ENCODE measurements around the gene TMEM126B. TPM values are rescaled to one million over a fixed set of nuclear protein-coding genes. Genes with fewer than 3 reads are reported as not detected.
A peak's percentile ranks its signal among the peaks of the same experiment; 100 is the strongest.
"Not testable (repeated sequence)": the region's sequence is repeated elsewhere in the genome, so short reads cannot be mapped to it uniquely, and the experiment has no call there.

TMEM126B gene
- total RNA-seq, 1 donor, result 112 TPM

GRCh38 chr11:85599083-85599482 lies 29.3 kb upstream of the TMEM126B start:
- no peak for DNase-seq (ENCODE audit: low read depth)
- H3K4me3 ChIP-seq (ENCODE audit: low read depth, low read length), result no peak overlapping the region
- no peak for TF ChIP-seq CTCF (IDR thresholded peaks at IDR 0.05; ENCODE audit: insufficient read depth, low read length)

- DNase-seq (ENCODE audit: low read depth), result peak; percentile 4
- TF ChIP-seq CTCF (IDR thresholded peaks at IDR 0.05; ENCODE audit: insufficient read depth, low read length), result no peak
- no peak overlapping the region for H3K4me3 ChIP-seq (ENCODE audit: low read depth, low read length)
Observed at GRCh38 chr11:85602526-85603213, 25.7 kb upstream of the TMEM126B start.

GRCh38 chr11:85603220-85603619 lies 25.2 kb upstream of the TMEM126B start:
- no peak for DNase-seq (ENCODE audit: low read depth)
- H3K4me3 ChIP-seq (ENCODE audit: low read depth, low read length), result no peak overlapping the region
- no peak for TF ChIP-seq CTCF (IDR thresholded peaks at IDR 0.05; ENCODE audit: insufficient read depth, low read length)

- not testable (repeated sequence) for H3K4me3 ChIP-seq (ENCODE audit: low read depth, low read length); DNase-seq (ENCODE audit: low read depth)
Observed at GRCh38 chr11:85606237-85606636, 22.2 kb upstream of the TMEM126B start.

- not testable (repeated sequence) for DNase-seq (ENCODE audit: low read depth)
Observed at GRCh38 chr11:85608621-85609020, 19.8 kb upstream of the TMEM126B start.

GRCh38 chr11:85609286-85609685 lies 19.1 kb upstream of the TMEM126B start:
- DNase-seq (ENCODE audit: low read depth), result not testable (repeated sequence)

More at GRCh38 chr11:85608621-85609020, 19.8 kb upstream of the TMEM126B start:
- H3K4me3 ChIP-seq (ENCODE audit: low read depth, low read length), result not testable (repeated sequence)

GRCh38 chr11:85611643-85612042 lies 16.8 kb upstream of the TMEM126B start:
- not testable (repeated sequence) for H3K4me3 ChIP-seq (ENCODE audit: low read depth, low read length); DNase-seq (ENCODE audit: low read depth)

More at GRCh38 chr11:85609286-85609685, 19.1 kb upstream of the TMEM126B start:
- H3K4me3 ChIP-seq (ENCODE audit: low read depth, low read length), result not testable (repeated sequence)

GRCh38 chr11:85619499-85619898 lies 8.9 kb upstream of the TMEM126B start:
- no peak for DNase-seq (ENCODE audit: low read depth)
- TF ChIP-seq CTCF (IDR thresholded peaks at IDR 0.05; ENCODE audit: insufficient read depth, low read length), result no peak
- no peak overlapping the region for H3K4me3 ChIP-seq (ENCODE audit: low read depth, low read length)

GRCh38 chr11:85620256-85620655 lies 8.1 kb upstream of the TMEM126B start:
- H3K4me3 ChIP-seq (ENCODE audit: low read depth, low read length), result no peak overlapping the region
- no peak for TF ChIP-seq CTCF (IDR thresholded peaks at IDR 0.05; ENCODE audit: insufficient read depth, low read length)
- no peak for DNase-seq (ENCODE audit: low read depth)

Data from fibroblast of the aortic adventitia (primary cell).